Naive thymus-derived CD8-positive, alpha-beta T cell (primary cell): ENCODE measurements around the gene MTFP1. TPM values are rescaled to one million over a fixed set of nuclear protein-coding genes. Genes with fewer than 3 reads are reported as not detected.

Experiments
- ATAC-seq, 2 donors: fragments of 150-1000 bp; cut with Tn5 transposase in 1 of 2; sonication (Bioruptor Pico), chemical (Tn5 transposase) in 1 of 2; 1 replicate in 1 of 2; 2 replicates in 1 of 2; pipeline ENCODE4 v1.10.0; 2021; ENCODE audit warnings: mild to moderate bottlenecking in 2 of 2, moderate library complexity in 2 of 2
- POLR2A ChIA-PET: fragments of 350-600 bp; sonication (Branson Sonifier 250); formaldehyde crosslinking; loops from one replicate; lab custom pipeline; 2021; ENCODE audit warnings: antibody characterized with exemption; lab: Charles Lee
- DNase-seq, 10 donors: peaks; one replicate each; pipeline versions ENCODE4 v3.0.0 to v3.0.0-alpha.2; 2020 to 2022
- H3K27ac Mint-ChIP-seq, 10 donors: one replicate each; pipeline ENCODE4 v1.8.0; 2020 to 2022; ENCODE audit warnings: mild to moderate bottlenecking in 10 of 10, mixed read lengths in 10 of 10, moderate library complexity in 4 of 10, inconsistent platforms in 1 of 10
- H3K27me3 Mint-ChIP-seq, 5 donors: one replicate each; pipeline ENCODE4 v1.8.0; 2021 to 2022; ENCODE audit warnings: mixed read lengths in 5 of 5
- H3K36me3 Mint-ChIP-seq, 3 donors: one replicate each; pipeline ENCODE4 v1.8.0; 2020 to 2022; ENCODE audit warnings: mixed read lengths in 3 of 3, mild to moderate bottlenecking in 2 of 3, inconsistent platforms in 1 of 3
- H3K4me1 Mint-ChIP-seq, 4 donors: one replicate each; pipeline ENCODE4 v1.8.0; 2021 to 2022; ENCODE audit warnings: mixed read lengths in 4 of 4
- H3K4me3 Mint-ChIP-seq, 10 donors: one replicate each; pipeline ENCODE4 v1.8.0; 2020 to 2022; ENCODE audit warnings: mild to moderate bottlenecking in 10 of 10, mixed read lengths in 10 of 10, moderate library complexity in 6 of 10, inconsistent platforms in 1 of 10
- H3K9me3 Mint-ChIP-seq, 9 donors: one replicate each; pipeline ENCODE4 v1.8.0; 2020 to 2022; ENCODE audit warnings: mixed read lengths in 9 of 9, mild to moderate bottlenecking in 3 of 9, inconsistent platforms in 1 of 9, moderate library complexity in 1 of 9
- polyA plus RNA-seq, 3 donors: library from polyadenylated mRNA; unstranded; fragments of 300-500 nt; fragmentation: Illumina TruSeq; gene quantifications; one replicate each; pipeline ENCODE4 v1.2.3, GENCODE V29; 2021
- total RNA-seq, 8 experiments: library from RNA in 2 of 8; stranded (reverse) in 2 of 8; gene quantifications; one replicate each; pipeline ENCODE4 v1.2.3 and lab custom pipeline; 2021 to 2026

Gene MTFP1
- total RNA-seq (10 to 100 TPM; 15.8 to 18.0 TPM), polyA plus RNA-seq (10 to 100 TPM; 42.3 to 53.5 (median 50.0) TPM), total RNA-seq (lab: John Stamatoyannopoulos, UW) (1.4 to 8.4 (median 5.7) reads per million in 6 experiments)

- peak within 1 kb of the TSS; percentile 92 to 99 (median 98) for H3K4me3 Mint-ChIP-seq
- H3K4me1 Mint-ChIP-seq: peaks cover 31 to 56% (median 52%) of the 10 kb centered on the region in 4 donors
- no peaks in the 10 kb centered on the region for H3K27me3 Mint-ChIP-seq
- H3K27ac Mint-ChIP-seq: peak within 1 kb of the TSS; percentile 97 to 100 (median 99)
- POLR2A ChIA-PET: interaction anchor here (0.5 to 7.4 kb wide), 12 partner anchors 9 to 495 kb away, joined by 3 to 118 read pairs (median 12); partner anchors contain the start of genes CASTOR1, RNF215 and SEC14L2
- peak in 8 of 10 donors; percentile 23 to 63 (median 40) for DNase-seq
- peak; percentile 2 to 4 for ATAC-seq
- no peaks in the 10 kb centered on the region for H3K9me3 Mint-ChIP-seq
- peaks cover 0 to 29% (median 0%) of the 10 kb centered on the region in 3 donors for H3K36me3 Mint-ChIP-seq
These were observed at the start of gene MTFP1 for GRCh38 chr22:30425616-30426387. Gene MTFP1 (plus strand): TSS chr22:30425768. CDS start chr22:30425880, 112 bp downstream.

DNA sequence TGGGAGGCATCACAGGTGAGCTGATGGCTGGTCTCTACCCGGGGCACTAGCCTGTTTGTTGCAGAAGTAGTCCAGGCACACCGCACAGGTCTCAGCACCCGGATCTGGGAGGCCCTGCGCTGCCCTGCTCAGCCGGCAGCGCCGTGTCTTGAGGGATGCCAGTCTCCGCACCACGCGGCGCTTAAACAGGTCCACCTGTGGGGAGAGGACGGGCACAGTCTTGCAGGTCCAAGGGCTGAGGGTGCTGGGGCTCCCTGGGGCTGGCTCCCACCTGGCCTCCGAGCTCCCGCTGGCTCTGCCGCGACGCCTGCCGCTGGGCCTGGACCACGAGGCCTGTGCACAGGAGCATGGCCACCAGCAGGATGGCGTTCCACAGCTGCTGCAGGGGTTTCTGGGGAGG, 45.6 kb upstream of the MTFP1 start:
- peaks cover 0 to 2% (median 0%) of the 10 kb centered on the region in 4 donors for H3K4me1 Mint-ChIP-seq
- H3K9me3 Mint-ChIP-seq: no peaks in the 10 kb centered on the region
- no peaks in the 10 kb centered on the region for H3K36me3 Mint-ChIP-seq
- no peak for ATAC-seq
- no peak overlapping the region for H3K27ac Mint-ChIP-seq
- no peaks in the 10 kb centered on the region for H3K27me3 Mint-ChIP-seq
- POLR2A ChIA-PET: interaction anchor here (0.6 to 1.5 kb wide), 2 partner anchors 24 to 89 kb away, joined by 3 read pairs; partner anchors contain the start of genes CCDC157 and SF3A1
- DNase-seq: no peak
- no peak overlapping the region for H3K4me3 Mint-ChIP-seq

- Mint-ChIP-seq H3K4me3 (no peak overlapping the region), H3K4me1 (peaks cover 3 to 5% (median 3%) of the 10 kb centered on the region in 4 donors), H3K36me3 (no peaks in the 10 kb centered on the region), H3K9me3 (no peaks in the 10 kb centered on the region), H3K27me3 (no peaks in the 10 kb centered on the region), H3K27ac (no peak overlapping the region)
- DNase-seq (no peak), ATAC-seq (no peak)
- POLR2A ChIA-PET: interaction anchor here (1.5 to 14.3 kb wide), 2 partner anchors 25 to 93 kb away, joined by 3 to 198 read pairs; partner anchors contain the start of genes CASTOR1, CCDC157 and SF3A1
These were observed 44.3 kb upstream of the MTFP1 start for GRCh38 chr22:30381264-30381663.

GRCh38 chr22:30382340-30382739, 43.2 kb upstream of the MTFP1 start:
- POLR2A ChIA-PET: interaction anchor here (0.6 to 14.3 kb wide), 2 partner anchors 94 to 98 kb away, joined by 3 to 198 read pairs; partner anchors contain the start of gene CASTOR1

DNA sequence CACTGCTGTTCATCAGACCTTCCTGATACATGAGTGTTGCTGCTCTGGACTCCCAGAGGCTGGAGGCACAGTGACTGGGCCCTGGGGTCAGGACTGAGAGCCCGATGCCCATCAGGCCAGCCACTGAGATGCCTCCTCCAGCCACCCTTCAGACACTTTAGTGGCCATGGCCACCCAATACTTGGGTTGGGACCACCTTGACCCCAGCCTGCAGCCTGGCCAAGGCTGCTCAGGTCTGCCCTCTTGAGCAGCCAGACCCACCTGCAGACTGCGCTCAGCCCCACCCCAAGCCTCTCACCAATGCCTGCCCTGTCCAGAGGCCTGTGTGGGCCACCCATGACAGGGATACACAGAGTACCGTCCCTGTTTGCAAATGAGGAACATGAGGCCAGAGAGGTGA, 42.5 kb upstream of the MTFP1 start:
- POLR2A ChIA-PET: interaction anchor here (0.5 to 14.3 kb wide), 2 partner anchors 95 to 457 kb away, joined by 3 to 198 read pairs; partner anchors contain the start of gene CASTOR1
- Mint-ChIP-seq H3K27ac (no peak overlapping the region), H3K9me3 (no peaks in the 10 kb centered on the region), H3K4me3 (no peak overlapping the region), H3K4me1 (peaks cover 8 to 14% (median 11%) of the 10 kb centered on the region in 4 donors), H3K36me3 (no peaks in the 10 kb centered on the region), H3K27me3 (no peaks in the 10 kb centered on the region)
- DNase-seq (no peak), ATAC-seq (no peak)

More at GRCh38 chr22:30382340-30382739, 43.2 kb upstream of the MTFP1 start:
- no peak overlapping the region for H3K27ac Mint-ChIP-seq
- H3K27me3 Mint-ChIP-seq: no peaks in the 10 kb centered on the region
- no peaks in the 10 kb centered on the region for H3K9me3 Mint-ChIP-seq
- peaks cover 5 to 10% (median 9%) of the 10 kb centered on the region in 4 donors for H3K4me1 Mint-ChIP-seq
- ATAC-seq (no peak), DNase-seq (no peak)
- peak overlapping the region in 1 of 10 donors; percentile 29 for H3K4me3 Mint-ChIP-seq
- H3K36me3 Mint-ChIP-seq: no peaks in the 10 kb centered on the region

DNA sequence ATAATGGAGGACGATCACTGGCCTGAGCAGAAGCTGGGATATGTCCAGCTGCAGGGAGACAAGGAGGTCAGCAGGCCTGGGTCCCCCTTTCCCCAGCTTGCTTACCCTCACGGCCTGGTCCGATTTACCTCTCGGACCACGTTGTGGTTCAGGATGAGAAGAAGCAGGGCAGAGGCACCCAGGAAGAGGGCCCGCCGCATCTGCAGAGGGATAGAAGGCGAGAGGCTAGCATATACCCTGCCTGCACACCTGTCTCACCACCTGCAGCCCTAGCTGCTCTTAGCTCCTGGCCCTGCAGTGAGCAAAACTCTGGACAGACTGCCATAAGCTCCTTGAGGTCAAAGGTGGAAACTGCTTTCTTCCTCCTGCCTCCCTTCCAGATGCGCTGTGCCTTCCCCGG, 39.6 kb upstream of the MTFP1 start:
- H3K36me3 Mint-ChIP-seq: no peaks in the 10 kb centered on the region

DNA sequence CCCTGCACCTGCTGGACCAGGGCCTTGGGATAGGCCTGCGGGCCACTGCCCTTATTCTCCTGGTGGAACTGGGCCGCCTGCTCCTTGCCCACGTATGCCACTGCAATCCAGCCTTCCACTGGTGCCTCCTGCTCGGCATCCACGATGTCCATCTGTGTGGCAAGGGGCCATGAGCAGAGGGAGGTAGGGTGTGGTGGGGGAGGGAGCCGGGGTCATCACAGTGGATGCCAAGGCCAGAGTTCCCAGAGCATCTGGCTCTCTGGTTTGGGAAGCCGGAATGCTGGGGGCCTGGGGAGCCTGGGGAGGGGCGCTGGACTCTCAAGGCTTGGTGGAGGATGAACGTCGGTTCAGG, 39.0 kb upstream of the MTFP1 start:
- ATAC-seq (no peak), DNase-seq (no peak)
- peak overlapping the region; percentile 61 to 91 (median 75) for H3K4me3 Mint-ChIP-seq
- no peaks in the 10 kb centered on the region for H3K9me3 Mint-ChIP-seq
- H3K4me1 Mint-ChIP-seq: peaks cover 12 to 21% (median 18%) of the 10 kb centered on the region in 4 donors
- no peaks in the 10 kb centered on the region for H3K36me3 Mint-ChIP-seq
- H3K27ac Mint-ChIP-seq: peak overlapping the region in 5 of 10 donors; percentile 1 to 88 (median 55)
- POLR2A ChIA-PET: interaction anchor here (1.2 to 14.3 kb wide), 6 partner anchors 30 to 123 kb away, joined by 4 to 198 read pairs (median 8); partner anchors contain the start of genes CASTOR1, CCDC157, MTFP1 and SF3A1
- H3K27me3 Mint-ChIP-seq: no peaks in the 10 kb centered on the region

More for the DNA sequence above, 39.6 kb upstream of the MTFP1 start:
- ATAC-seq (no peak), DNase-seq (no peak)
- POLR2A ChIA-PET: interaction anchor here (0.6 to 14.3 kb wide), 4 partner anchors 9 to 98 kb away, joined by 3 to 198 read pairs (median 8); partner anchors contain the start of genes CASTOR1, CCDC157 and SF3A1
- Mint-ChIP-seq H3K4me1 (peaks cover 6 to 15% (median 12%) of the 10 kb centered on the region in 4 donors), H3K9me3 (no peaks in the 10 kb centered on the region), H3K4me3 (peak overlapping the region; percentile 1 to 86 (median 64)), H3K27ac (peak overlapping the region in 3 of 10 donors; percentile 1 to 88 (median 12)), H3K27me3 (no peaks in the 10 kb centered on the region)

- no peaks in the 10 kb centered on the region for H3K36me3 Mint-ChIP-seq
- no peaks in the 10 kb centered on the region for H3K27me3 Mint-ChIP-seq
- peak within 1 kb of the TSS in 8 of 10 donors; percentile 55 to 93 (median 84) for H3K27ac Mint-ChIP-seq
- H3K4me3 Mint-ChIP-seq: peak within 1 kb of the TSS; percentile 61 to 91 (median 80)
- H3K9me3 Mint-ChIP-seq: no peaks in the 10 kb centered on the region
- DNase-seq (peak; percentile 61 to 90 (median 81)), ATAC-seq (peak; percentile 78)
- peaks cover 14 to 27% (median 24%) of the 10 kb centered on the region in 4 donors for H3K4me1 Mint-ChIP-seq
- POLR2A ChIA-PET: interaction anchor here (0.5 to 14.3 kb wide), 11 partner anchors 31 to 286 kb away, joined by 3 to 198 read pairs (median 4); partner anchors contain the start of genes CASTOR1, CCDC157, MTFP1 and SF3A1
These were observed 38.4 kb upstream of the MTFP1 start, which contains the start of gene RNF215 for GRCh38 chr22:30386960-30387827. Gene RNF215 (minus strand): TSS chr22:30387411. CDS start chr22:30387313, 98 bp downstream.

DNA sequence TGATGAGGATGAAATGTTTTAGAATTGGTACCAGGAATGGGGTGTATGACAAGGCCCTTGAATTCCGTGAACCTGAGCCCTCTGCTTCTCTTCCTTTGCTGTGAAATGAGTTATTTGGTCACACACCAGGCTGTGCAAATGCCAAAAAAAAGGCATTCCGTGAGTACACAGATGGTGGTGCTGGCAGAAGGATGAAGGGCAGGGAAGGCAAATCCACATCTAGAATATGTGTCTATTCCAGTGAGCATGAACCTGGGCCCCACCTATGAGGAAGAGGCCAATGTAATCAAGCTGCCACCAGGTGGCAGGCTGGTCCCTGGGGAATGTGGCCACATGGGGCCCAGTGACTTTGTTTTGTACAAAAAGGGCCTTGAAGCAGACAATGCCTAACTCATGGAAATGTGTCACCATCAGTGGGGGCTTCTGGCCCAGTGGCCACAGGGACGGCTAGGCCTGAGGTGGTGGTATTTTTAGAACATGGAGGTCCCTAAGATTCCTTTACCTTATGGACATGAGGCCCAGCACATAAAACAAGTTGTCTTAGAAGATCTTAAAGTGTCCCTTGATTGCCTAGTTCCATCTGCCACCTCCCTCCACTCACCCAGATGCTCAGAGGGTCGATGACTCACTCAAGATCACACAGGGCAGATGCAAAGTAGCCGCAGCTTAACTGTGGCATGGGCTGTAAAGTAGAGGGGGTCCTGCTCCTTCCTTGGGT, 34.4 kb upstream of the MTFP1 start:
- peak overlapping the region in 7 of 10 donors; percentile 0 to 57 (median 34) for H3K4me3 Mint-ChIP-seq

GRCh38 chr22:30392661-30393321, 32.8 kb upstream of the MTFP1 start:
- ATAC-seq (no peak), DNase-seq (peak in 2 of 10 donors; percentile 27 to 34)
- POLR2A ChIA-PET: interaction anchor here (0.7 to 14.3 kb wide), 7 partner anchors 31 to 104 kb away, joined by 3 to 198 read pairs (median 5); partner anchors contain the start of genes CASTOR1 and MTFP1
- Mint-ChIP-seq H3K4me1 (peaks cover 19 to 53% (median 48%) of the 10 kb centered on the region in 4 donors), H3K36me3 (no peaks in the 10 kb centered on the region), H3K27me3 (peaks cover 0 to 2% (median 0%) of the 10 kb centered on the region in 5 donors), H3K4me3 (peak overlapping the region in 8 of 10 donors; percentile 1 to 74 (median 42)), H3K9me3 (no peaks in the 10 kb centered on the region), H3K27ac (peak overlapping the region in 9 of 10 donors; percentile 78 to 99 (median 90))

More for the DNA sequence above, 34.4 kb upstream of the MTFP1 start:
- DNase-seq (peak; percentile 68 to 89 (median 78)), ATAC-seq (peak; percentile 71 to 79)
- Mint-ChIP-seq H3K4me1 (peaks cover 24 to 54% (median 46%) of the 10 kb centered on the region in 4 donors), H3K36me3 (no peaks in the 10 kb centered on the region), H3K27me3 (no peaks in the 10 kb centered on the region), H3K9me3 (no peaks in the 10 kb centered on the region), H3K27ac (peak overlapping the region; percentile 82 to 99 (median 96))
- POLR2A ChIA-PET: interaction anchor here (2.4 to 14.3 kb wide), 3 partner anchors 33 to 103 kb away, joined by 20 to 198 read pairs (median 43); partner anchors contain the start of genes CASTOR1 and MTFP1
